Skeletal muscle cell (primary cell): ENCODE measurements around the gene MSANTD1.

ENCODE experiments used
- DNase-seq: peaks from one replicate; pipeline ENCODE4 v3.0.0-alpha.2; 2010; ENCODE audit warnings: low read depth
- H3K4me3 ChIP-seq: 2 replicates; pipeline ENCODE4 v1.5.1; 2011; ENCODE audit warnings: low read depth, mild to moderate bottlenecking, control low read depth, low read length, moderate library complexity

Gene MSANTD1

DNA sequence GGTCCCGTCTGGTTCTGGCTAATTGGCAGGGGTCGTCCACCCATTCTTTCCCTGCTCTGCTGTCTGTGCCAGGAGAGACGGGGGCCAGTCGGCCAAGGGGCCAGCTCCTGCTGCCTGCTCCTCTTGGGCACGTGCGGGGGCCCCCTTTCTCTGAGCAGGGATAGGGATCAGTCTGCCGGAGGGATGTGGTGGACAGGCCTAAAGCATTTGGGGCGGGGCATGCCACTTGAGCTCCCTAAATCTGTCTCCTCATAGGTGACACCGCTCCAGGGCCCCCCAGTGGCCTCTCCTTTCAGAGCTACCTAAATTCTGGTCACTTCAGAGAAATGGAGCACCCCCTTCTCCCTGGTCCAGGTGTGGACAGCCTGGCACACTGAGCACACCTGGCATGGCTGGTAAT lies 4.2 kb upstream of the MSANTD1 start:
- DNase-seq: no peak
- no peak overlapping the region for H3K4me3 ChIP-seq

DNA sequence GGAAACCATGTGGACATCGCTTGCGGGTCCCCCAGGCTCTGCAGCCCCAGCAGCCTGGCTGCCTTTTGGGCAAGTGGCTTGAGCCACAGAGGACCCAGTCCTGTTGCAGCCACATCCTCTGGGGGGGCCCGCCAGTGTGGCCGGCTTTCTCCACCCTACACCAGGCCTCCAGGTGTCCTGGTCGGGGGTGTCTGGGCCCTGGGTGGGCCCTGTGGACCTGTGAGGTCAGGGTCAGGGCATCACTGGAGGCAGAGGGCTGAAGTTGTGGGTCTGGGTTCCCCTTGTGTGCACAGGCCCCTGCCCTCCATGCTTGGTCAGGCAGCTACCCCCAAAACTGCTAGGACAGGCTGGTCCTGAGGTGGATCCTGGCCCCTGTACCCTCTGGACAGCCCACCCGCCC lies 3.3 kb upstream of the MSANTD1 start:
- no peak for DNase-seq

DNA sequence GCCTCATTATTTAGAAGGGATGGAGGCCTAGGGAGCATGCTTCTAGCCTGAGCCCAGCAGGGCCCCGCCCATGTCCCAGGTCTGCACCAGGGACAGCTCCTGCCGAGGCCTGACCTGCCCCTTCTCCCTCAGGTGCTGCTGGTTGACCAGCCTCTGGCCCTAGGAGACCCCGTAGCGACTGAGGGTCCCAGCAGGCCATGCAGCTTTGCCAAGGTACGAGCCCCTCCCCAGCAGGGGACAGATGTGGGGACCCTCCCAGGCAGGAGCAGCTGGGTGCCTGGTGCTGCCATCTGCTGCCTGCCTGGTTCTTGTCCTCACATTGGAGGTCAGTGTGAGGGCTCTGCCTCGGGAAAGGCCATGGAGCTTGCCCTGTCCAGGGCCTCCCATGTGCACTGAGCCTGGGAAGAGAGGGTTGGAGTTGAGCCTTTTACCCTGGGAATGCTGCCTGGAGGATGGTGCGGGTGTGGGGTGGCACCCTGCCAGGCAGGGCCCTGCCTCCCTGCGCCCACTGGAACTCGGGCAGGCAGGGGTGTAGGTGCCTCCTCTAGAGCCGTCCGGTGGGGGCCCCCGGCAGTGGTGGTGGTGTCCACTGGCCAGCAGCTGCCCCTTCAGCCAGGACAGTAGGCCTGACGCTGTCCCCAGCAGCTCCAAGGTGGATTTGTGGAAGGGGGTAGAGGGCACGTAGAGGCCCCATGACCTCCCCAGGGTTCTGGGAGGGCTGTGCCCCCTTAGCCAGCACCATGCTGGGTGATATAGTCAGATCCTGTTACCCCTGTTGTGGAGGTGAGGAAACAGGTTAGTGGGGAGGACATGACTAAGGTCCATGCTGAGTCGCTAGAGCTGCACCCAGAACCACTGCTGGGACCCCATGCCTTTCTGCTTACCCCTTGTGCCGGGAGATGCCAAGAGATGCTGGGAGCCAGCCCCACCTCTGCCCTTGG lies 2.2 kb upstream of the MSANTD1 start:
- no peak for DNase-seq
- no peak overlapping the region for H3K4me3 ChIP-seq

More for the DNA sequence above, 3.3 kb upstream of the MSANTD1 start:
- H3K4me3 ChIP-seq: no peak overlapping the region

DNA sequence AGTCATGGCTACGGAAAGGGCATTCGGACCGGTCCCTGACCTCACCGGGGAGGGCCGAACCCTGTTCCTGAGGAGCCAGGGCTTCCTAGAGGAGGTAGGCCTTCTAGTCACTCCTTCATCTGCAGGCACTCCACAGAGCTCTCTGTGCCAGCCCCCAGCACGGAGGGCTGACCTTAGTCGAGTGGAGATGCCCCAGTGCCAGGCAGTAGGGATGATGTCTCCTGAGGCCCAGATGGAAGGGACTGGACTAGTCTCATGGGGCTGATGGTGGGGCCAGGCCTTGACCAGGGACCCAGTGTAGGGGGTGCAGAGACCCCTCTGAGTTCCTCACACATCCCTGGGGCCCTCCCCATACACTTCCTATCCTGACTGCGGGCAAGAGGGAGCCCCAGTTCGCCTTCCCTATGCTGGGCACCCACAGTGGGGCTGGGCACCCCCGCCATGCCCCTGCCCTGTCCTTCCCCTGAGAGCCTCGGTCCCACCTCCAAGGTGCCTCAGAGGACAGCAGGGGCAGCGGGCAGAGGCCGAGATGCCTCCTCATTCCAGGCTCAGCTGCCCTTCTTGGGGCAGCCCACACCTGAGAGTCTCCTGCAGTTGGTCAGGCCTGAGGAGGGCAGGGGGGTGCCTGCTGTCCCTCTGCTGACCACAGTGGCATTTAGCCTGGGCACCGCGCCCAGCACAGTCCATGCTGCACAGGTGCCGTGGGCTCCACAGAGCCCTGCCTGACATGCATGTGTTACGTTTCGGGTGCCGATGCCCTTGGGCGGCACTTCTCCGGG lies 1.4 kb upstream of the MSANTD1 start:
- no peak overlapping the region for H3K4me3 ChIP-seq
- DNase-seq: no peak

DNA sequence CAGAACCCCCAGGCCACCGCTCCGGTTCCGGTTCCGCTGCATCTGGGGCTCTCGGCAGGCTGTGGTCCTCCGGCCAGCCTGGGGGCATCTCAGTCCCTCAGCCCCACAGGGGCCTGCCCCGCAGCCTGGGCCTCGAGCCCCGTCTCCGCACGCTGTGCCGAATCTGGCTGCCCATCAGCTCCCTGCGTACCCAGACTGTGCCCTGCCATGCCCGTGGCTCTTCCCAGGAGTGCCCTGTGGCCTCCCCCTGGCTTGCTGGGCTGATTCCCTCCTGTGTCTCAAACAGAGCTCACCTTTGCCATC lies 830 bp upstream of the MSANTD1 start:
- no peak overlapping the region for H3K4me3 ChIP-seq
- DNase-seq: no peak

DNA sequence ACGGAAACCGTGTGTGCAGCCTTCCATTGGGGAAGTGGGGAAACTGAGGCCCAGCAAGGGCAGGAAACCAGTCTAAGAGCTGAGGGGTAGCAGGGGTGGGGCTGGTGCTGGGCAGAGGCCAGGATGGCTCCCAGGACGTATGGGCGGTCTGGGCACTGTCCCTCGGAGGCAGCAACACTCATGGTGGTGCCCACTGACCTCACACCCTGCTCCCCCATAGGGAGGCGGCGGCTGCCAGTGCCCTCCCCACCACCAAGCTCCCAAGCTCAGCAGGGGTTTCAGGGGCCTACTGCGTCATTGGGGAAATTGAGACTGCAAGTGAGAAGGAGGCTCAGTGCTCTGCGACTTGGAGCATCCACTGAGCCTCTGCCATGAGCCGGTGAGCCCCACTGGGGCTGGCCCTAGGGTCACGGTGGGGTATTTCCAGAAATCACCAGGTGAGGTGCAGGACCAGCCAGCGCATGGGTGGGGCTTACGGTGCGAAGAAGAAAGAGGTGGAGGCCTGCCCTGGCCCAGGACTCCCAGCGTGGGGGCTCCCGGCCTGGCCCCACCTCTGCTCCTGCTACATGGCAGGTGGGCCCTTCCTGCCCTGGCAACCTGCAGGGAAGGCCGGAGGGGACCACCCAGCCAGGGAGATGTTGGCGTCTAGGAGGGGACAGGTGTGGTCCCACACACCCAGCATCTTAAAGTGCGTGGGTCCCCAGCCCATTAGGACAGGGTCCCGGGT lies 915 bp downstream of the MSANTD1 start:
- H3K4me3 ChIP-seq: no peak overlapping the region
- no peak for DNase-seq

DNA sequence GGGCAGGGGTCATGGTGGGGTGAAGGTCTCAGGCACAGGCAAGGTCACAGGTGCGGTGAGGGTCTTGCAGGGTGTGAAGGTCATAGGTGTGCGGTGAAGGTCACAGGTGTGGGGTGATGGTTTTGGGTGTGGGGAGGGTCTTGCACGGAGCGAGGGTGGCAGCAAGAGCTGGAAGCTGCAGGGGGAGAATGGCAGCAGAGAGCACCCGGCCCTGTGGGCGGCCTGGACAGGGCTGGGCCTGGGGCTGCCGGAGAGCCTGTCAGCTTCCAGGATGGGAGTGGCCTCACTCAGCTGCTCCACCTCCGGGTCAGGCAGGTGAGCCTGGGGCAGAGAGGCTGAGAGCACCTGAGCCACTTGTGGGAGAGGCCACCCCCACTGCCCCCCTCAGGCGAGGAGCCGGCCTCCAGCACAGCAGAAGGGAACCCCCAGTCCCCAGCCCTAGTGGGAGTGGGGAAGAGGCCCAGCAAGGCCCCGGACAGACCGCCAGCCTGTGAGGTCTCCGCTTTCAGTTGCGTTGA lies 1.5 kb downstream of the MSANTD1 start:
- DNase-seq: no peak

DNA sequence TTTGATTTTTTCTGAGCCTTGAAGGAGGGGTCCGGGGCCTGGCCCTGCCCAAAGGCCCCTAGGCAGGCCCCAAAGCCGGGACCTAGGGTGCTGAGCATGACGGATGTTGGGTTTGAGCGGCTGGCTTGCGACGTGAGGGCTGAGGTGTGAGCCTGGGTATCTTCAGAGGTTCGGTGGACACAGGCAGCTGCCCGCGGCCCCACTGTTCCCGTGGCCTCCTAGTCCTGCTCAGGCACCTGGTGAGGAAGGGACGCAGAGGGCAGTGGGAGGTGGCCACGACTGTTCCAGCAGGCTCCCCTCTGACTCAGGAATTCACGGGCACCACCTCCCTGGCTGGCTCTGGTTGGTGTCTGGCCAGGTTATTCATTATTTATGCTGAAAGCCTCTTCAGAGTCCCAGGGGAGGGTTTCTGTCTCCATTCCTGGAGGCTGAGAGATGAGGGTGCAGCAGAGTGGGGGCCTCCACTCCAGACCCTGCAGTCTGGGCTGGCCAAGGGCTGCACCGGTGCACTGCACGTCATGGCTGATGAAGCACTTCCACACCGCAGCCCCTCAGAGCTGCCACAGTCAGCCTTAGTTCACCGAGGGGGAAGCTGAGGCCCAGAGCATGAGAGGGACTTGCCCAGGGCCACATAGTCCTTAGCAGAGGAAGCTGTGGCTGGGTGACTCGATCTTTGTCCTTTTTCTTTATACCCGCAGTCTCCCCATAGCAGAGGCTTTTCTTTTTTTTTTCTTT lies 2.2 kb downstream of the MSANTD1 start:
- no peak overlapping the region for H3K4me3 ChIP-seq
- DNase-seq: no peak

More for the DNA sequence above, 1.5 kb downstream of the MSANTD1 start:
- no peak overlapping the region for H3K4me3 ChIP-seq

DNA sequence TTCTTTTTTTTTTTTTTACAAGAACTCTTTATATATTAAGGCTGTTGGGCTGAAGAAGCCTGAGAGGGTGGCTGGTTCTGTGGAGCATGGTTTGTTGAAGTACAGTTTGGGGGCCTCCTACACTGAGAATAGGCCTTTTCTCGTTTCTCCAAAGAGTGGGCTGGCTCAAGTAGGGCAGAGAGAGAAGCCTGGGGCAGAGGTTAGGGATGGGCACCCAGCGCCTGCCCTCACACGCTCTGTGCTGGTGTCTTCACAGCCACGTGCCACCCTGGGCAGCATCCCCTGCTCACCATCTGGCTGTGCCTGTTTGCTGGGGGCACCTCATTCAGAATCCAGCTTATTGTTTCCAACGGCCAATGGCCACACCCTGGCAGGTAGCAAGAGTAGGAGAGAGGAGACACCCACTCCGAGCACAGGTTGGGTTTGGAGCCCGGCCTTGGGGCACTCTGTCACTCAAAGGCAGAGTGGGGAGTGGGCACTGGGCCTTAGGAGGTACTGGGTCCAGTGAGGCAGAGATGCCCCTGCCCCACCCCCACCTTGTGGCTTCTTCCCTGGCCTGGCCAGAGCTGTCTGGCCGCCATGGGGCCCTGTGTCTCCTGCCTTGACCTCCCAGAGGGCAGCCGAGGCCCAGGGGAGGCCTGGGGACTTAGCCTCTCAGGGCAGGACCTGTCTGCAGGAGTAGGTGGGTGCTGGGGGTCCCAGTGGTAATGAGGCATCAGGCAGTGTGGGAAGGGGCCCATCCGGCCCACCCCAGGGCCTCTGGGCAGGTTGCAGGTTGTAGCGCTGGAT lies 2.9 kb downstream of the MSANTD1 start:
- no peak for DNase-seq
- no peak overlapping the region for H3K4me3 ChIP-seq

DNA sequence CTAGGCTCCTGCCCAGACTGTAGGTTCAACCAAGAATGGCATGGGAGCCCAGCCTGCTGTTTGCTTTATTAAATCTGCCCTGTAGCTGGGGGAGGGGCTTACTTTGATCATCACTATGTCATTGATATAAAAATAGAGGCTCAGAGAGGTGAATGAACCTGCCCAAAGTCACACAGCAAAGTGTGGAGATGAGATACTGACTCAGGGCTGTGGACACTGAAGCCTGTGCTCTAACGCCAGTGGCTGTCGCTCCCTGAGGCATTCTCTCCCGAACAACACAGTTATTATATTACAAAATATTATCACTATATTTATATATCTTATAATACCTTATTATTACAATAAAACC lies 3.5 kb downstream of the MSANTD1 start:
- no peak overlapping the region for H3K4me3 ChIP-seq
- DNase-seq: no peak

DNA sequence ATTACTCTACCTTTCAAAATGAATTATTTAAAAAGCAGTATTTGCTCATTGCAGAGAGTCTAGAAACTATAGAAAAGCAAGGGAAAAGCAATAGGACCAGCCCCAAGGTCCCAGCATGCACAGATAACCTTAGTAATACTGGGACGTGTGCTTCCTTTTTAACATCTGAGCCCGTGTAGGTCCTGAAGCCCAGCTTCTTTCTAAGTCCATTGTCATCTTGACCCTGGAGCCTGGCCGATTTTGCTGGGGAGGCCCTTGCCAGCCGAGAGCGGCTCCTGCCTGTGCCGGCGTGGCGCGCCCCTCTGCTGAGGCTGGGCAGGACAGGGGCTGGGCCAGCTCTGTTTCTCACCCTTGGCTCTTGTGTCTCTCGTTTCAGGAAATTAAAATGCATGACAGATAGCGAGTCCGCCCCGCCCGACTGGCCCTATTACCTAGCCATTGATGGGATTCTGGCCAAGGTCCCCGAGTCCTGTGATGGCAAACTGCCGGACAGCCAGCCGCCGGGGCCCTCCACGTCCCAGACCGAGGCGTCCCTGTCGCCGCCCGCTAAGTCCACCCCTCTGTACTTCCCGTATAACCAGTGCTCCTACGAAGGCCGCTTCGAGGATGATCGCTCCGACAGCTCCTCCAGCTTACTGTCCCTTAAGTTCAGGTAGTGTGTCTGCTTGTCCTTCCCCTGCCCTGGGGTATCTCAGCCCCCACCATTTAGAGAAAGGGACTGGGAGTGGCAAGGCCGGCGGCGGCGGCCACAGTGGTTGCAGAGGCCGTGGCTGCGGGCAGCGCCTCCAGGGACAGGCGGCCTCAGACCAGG lies 4.1 kb downstream of the MSANTD1 start:
- no peak overlapping the region for H3K4me3 ChIP-seq
- no peak for DNase-seq

DNA sequence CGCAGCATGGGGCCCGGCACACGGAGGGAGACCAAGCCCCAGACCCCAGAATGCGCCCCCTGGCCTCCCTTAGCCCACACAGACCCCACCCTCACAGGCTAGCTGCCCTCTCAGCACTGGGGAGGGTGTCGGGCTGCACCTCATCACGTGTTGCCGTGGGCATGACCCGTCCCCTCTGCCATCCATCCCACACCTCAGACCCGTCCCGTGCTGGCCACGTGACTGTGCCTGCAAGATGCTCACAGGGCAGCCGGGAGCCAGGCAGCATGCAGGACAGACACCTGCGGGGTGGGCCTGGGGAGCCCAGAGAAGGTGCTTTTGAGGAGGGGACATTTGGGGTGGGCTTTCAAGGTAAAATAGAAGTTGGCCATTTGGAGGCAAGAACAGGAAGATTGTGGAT lies 4.8 kb downstream of the MSANTD1 start:
- DNase-seq: no peak

DNA sequence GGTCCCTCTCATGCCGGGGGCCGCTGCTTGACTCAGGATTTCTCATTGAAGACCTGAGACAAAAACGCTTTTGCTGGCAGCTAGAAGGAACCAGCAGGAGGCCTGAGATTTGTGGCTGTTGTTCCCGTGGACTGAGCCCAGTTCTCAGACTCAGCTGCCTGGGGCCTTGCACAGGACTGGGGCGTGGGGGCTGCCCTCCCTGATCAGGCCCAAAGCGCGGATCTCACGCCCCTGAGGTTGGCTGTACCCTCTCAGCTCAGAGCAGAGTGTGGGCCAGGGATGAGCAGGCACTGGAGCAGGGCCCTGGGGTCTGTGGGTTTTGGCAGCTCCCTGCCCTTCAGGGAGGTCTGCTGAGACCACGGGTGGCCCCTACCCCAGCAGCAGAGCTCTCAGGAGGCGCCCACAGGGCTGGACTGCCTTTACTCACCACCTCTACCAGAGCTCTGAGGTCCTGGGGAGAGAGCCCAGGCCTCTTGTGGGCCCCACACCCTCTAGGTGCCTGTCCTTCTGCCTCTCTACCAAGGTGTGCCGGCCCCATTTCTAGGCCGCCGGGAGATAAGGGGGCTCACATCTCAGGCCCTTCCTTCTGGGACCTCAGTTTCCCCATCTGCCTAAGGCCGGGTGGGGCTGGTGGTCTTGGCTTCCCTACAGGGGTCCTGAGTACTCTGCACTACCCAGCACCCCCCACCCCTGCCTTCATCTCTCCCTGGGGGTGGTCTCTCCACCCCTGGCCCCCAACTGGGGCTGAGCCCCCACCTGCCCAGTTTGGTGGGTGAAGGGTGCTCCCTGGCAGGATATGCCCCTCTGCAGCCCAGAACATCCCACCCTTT lies 5.6 kb downstream of the MSANTD1 start:
- no peak overlapping the region for H3K4me3 ChIP-seq
- DNase-seq: no peak

More for the DNA sequence above, 4.8 kb downstream of the MSANTD1 start:
- no peak overlapping the region for H3K4me3 ChIP-seq

DNA sequence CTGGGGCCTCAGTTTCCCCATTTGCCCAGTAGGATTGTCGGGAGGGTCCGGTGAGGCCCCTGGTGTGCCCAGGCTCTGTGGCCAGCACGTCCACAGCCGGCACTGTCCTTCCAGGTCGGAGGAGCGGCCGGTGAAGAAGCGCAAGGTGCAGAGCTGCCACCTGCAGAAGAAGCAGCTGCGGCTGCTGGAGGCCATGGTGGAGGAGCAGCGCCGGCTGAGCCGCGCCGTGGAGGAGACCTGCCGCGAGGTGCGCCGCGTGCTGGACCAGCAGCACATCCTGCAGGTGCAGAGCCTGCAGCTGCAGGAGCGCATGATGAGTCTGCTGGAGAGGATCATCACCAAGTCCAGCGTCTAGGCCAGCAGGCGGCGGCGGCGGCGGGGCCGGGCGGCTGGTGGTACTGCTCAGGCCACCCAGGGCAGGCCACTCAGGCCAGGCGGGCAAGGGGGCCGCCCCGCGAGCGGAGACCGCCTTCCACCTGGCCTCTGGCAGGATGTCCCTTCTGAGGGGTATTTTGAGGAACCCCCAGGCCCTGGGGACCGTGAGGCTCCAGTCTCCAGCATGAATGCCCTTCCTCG lies 6.7 kb downstream of the MSANTD1 start:
- H3K4me3 ChIP-seq: no peak overlapping the region
- DNase-seq: no peak

DNA sequence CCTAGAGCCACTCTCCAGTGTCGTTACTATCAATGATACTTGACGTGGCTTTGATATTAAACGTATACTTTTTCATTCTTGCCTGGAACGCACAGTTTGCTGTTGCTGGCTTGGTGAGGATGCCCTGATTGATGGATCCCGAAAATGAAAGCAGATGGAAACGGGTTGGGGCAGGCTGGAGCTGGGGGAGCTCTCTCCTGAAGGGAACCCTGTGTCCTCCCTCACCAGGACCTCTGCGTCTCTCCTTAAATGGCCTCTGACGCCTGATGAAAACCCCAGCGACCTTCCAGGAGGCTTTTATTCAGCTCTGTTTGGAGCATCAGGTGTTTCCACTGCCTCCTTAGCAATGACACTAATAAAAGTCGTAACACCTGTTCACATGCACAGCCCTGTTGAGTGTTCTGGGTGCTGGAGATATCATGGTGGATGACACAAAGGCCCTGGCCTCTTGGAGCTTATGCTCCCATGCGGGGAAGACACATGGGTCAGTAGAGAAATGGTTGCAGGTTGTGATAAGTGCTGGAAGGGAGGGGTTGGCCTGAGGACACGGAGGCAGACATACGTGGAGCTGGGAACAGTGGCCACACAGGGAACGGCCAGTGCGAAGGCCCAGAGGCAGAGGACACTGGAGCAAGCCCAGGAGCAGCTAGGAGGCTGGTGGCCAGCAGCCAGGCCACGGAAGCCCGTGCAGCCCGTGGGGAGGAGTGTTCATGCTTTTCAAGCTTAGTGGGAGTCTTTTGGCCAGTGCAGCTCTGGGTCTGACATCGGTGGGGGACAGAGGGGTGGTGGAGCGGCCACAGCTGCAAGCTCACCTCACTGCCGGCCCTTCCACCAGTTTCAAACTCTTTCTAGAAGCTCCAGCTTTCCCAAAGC lies 7.5 kb downstream of the MSANTD1 start:
- H3K4me3 ChIP-seq: no peak overlapping the region
- DNase-seq: no peak

DNA sequence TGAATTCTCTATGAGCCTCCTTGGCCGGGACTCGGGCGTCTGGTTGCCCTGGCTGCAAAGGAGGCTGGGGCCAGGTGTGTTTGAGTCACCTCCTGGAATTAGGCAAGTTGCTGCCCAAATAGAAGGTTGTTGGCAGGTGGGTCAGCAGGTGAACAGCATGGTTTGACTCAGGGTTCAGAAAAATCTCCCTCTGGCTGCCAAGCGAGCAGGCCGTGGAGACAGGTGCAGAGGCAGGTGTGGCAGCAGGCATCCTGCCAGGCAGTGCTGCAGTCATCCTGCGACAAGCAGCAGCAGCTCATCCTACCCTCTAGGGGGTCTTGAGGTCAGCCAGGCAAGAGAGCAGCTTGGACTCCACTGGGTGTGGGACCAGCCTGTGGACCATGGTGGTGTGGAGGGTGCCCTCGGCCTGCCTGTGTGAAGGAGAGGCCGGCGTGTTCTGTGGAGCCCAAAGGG lies 8.2 kb downstream of the MSANTD1 start:
- DNase-seq: no peak
- H3K4me3 ChIP-seq: no peak overlapping the region
